Skeletal muscle satellite cell (primary cell): Measurements from ENCODE around the gene MTMR6.

Source experiments
- H3K27me3 ChIP-seq: 2 replicates; pipeline ENCODE4 v1.7.0; 2013; ENCODE audit warnings: low read length; ENCODE audit not compliant: control insufficient read depth, insufficient read depth
- H3K36me3 ChIP-seq: 2 replicates; pipeline ENCODE4 v1.7.0; 2013; ENCODE audit warnings: mild to moderate bottlenecking, control low read depth, low read length; ENCODE audit not compliant: insufficient read depth
- H3K4me1 ChIP-seq: 2 replicates; pipeline ENCODE4 v1.7.0; 2013; ENCODE audit warnings: low read length; ENCODE audit not compliant: control insufficient read depth, insufficient read depth
- H3K4me2 ChIP-seq: 2 replicates; pipeline ENCODE4 v1.7.0; 2013; ENCODE audit warnings: mild to moderate bottlenecking, low read length
- H3K4me3 ChIP-seq: 2 replicates; pipeline ENCODE4 v1.7.0; 2013; ENCODE audit warnings: low read length
- H3K9ac ChIP-seq: 2 replicates; pipeline ENCODE4 v1.7.0; 2013; ENCODE audit warnings: mild to moderate bottlenecking, low read depth, low read length, moderate library complexity
- H3K9me3 ChIP-seq: replicated peaks from 2 replicates; pipeline ENCODE4 v1.7.0; 2013; ENCODE audit warnings: mild to moderate bottlenecking, control low read depth, low read length

MTMR6 gene

DNA sequence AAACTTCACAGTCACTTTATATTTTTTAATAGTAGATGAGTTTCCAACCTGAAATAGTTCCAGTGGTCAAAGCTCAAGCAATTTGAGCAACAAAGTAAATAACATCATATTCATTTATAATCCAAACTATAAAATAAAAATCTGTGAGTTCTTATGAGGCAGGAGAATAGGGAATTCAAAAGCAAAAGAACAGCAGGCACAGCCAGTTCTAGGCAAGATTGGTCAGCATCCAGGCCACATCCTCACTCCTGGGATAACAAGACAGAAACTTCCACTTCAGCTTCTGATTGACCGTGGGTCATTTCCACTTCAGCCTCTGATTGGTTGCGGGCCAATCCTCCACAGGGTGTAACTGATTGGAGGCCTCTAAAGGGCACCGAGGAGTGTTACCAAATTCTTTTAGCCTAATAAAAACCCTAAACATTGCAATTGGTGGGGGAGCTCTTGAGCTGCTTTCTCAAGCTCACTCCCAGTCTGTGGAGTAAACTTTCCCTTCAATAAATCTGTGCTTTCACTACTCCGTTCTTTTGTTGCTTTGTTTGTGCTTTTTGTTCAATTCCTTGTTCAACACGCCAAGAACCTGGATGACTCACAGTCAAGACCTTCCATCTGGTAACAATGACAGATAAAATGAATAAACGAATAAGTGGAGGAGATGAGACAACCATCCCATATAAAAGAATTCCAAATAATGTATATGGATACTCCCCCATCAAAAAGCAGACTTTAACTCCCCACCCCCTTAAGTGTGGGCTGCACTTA lies 72.6 kb downstream of the MTMR6 start:
- H3K9ac ChIP-seq: no peak overlapping the region
- peaks cover 22% of the 10 kb centered on the region for H3K27me3 ChIP-seq
- no peak overlapping the region for H3K4me2 ChIP-seq
- H3K4me3 ChIP-seq: no peak overlapping the region
- peaks cover 4% of the 10 kb centered on the region for H3K4me1 ChIP-seq
- no peaks in the 10 kb centered on the region for H3K36me3 ChIP-seq
- H3K9me3 ChIP-seq: no peaks in the 10 kb centered on the region

DNA sequence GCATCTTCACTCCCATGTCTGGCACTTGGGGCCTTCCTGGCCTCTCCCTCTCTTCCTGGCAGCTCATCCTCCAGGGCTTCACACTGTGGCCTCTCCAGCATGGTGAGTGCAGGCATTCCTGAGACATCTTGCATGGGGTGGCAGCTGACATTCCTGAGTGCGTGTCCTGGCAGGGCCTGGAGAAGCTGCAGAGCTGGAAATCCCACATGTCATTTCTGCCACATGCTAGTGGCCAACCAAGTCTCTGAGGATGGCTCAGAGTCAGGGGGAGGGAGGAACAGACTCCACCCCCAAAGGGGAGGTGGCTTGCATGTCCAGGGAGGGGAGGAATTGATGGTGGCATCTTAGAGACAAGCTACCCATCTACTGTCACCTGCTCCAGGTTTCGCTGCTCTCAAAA lies 73.6 kb downstream of the MTMR6 start:
- H3K4me1 ChIP-seq: peaks cover 4% of the 10 kb centered on the region
- no peaks in the 10 kb centered on the region for H3K36me3 ChIP-seq
- H3K9me3 ChIP-seq: no peaks in the 10 kb centered on the region
- H3K27me3 ChIP-seq: peaks cover 23% of the 10 kb centered on the region
- no peak overlapping the region for H3K4me3 ChIP-seq
- no peak overlapping the region for H3K9ac ChIP-seq
- H3K4me2 ChIP-seq: no peak overlapping the region

DNA sequence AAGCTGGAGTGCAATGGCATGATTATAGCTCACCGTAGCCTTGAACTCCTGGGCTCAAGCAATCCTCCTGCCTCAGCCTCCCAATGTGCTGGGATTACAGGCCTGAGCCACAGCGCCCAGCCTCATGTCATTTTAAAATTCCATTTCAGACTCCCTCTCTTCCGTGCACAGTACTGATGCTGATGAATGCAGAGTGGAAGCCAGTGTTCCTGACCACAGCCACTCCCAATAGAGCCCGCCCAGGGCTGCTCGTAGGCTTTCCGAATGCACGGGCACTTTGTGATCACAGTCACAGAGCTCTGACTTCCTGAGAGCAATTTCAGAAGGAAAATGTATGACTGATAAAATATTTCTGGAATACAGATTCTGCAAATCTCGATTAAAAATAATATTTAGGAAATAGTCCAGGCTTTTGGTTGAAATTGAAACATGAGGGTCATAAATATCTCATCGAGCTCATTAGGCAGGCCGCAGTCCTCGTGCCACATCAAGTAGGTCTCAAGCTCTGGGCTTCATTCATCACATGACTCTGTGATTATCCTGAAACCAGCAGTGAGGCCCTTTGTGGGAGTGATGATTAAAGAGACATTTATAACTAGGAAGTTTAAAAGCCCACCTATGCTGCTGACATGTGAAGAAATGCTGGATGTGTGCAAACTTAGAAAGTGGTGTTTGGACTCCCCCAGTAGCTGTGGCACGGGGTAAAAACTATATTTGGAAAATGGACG lies 76.3 kb downstream of the MTMR6 start:
- Histone ChIP-seq H3K27me3 (peaks cover 12% of the 10 kb centered on the region), H3K9me3 (no peaks in the 10 kb centered on the region), H3K4me2 (no peak overlapping the region), H3K4me1 (peaks cover 4% of the 10 kb centered on the region), H3K4me3 (no peak overlapping the region), H3K9ac (no peak overlapping the region), H3K36me3 (no peaks in the 10 kb centered on the region)

DNA sequence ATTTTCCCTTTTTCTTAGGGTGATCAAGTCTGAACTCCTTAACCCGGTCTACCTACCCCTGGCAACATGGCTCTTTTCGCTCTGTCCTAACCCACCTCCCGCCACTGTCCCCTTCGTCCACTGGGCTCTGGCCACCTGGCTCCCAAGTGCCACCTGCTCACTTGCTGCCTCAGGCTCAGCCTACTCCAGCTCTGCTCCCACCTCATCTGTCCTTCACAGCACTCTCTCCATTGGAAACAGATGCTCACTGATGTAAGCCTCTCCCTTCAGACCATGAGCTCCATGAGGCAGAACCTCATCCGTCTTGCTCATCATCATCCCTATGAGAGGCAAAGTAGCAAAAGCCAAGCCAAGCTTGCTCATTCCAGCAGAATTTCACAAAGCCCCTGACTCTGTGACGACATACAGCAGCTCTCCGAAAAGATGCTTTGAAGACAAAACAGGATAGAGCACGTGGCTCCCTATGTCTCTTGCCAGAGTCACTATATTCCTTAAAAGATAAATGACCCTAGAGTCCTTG lies 79.9 kb downstream of the MTMR6 start:
- no peaks in the 10 kb centered on the region for H3K4me1 ChIP-seq
- peaks cover 27% of the 10 kb centered on the region for H3K27me3 ChIP-seq
- no peaks in the 10 kb centered on the region for H3K36me3 ChIP-seq
- H3K9me3 ChIP-seq: no peaks in the 10 kb centered on the region
- H3K4me2 ChIP-seq: no peak overlapping the region
- H3K4me3 ChIP-seq: no peak overlapping the region
- H3K9ac ChIP-seq: no peak overlapping the region

DNA sequence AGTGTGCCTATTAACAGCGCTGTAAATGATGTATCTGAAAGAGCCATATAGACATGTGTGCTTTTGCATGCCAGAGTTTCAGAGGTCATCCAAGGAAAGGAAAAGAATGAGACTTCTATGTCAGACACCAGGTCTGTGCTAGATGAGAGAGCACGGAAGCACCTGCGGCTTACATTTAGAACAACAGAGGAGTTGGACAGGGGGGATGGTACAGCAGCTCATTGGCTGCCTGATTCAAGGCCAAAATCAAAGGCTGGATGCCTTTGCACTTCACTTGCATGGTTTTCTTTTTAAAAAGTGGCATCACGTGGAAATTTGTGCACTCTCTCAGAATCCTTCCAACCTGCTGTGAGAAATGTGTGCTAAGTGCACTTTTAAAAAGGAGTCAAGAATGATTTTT lies 82.4 kb downstream of the MTMR6 start:
- H3K27me3 ChIP-seq: peaks cover 20% of the 10 kb centered on the region
- no peak overlapping the region for H3K4me2 ChIP-seq
- H3K36me3 ChIP-seq: no peaks in the 10 kb centered on the region
- H3K9ac ChIP-seq: no peak overlapping the region
- H3K4me1 ChIP-seq: no peaks in the 10 kb centered on the region
- H3K4me3 ChIP-seq: no peak overlapping the region
- no peaks in the 10 kb centered on the region for H3K9me3 ChIP-seq

GRCh38 chr13:25203127-25203740 lies 84.1 kb downstream of the MTMR6 start:
- Histone ChIP-seq H3K27me3 (peaks cover 20% of the 10 kb centered on the region), H3K9me3 (no peaks in the 10 kb centered on the region), H3K4me3 (no peak overlapping the region), H3K4me1 (no peaks in the 10 kb centered on the region), H3K4me2 (no peak overlapping the region), H3K36me3 (no peaks in the 10 kb centered on the region), H3K9ac (no peak overlapping the region)

- H3K36me3 ChIP-seq: no peaks in the 10 kb centered on the region
- H3K4me3 ChIP-seq: no peak overlapping the region
- no peaks in the 10 kb centered on the region for H3K9me3 ChIP-seq
- H3K27me3 ChIP-seq: peaks cover 21% of the 10 kb centered on the region
- no peak overlapping the region for H3K4me2 ChIP-seq
- H3K9ac ChIP-seq: no peak overlapping the region
- H3K4me1 ChIP-seq: no peaks in the 10 kb centered on the region
Observed at GRCh38 chr13:25200783-25201182, 86.5 kb downstream of the MTMR6 start.

- Histone ChIP-seq H3K9ac (no peak overlapping the region), H3K27me3 (peaks cover 16% of the 10 kb centered on the region), H3K4me3 (no peak overlapping the region), H3K9me3 (no peaks in the 10 kb centered on the region), H3K36me3 (no peaks in the 10 kb centered on the region), H3K4me2 (no peak overlapping the region), H3K4me1 (no peaks in the 10 kb centered on the region)
Observed at GRCh38 chr13:25198647-25199046, 88.6 kb downstream of the MTMR6 start.

GRCh38 chr13:25196971-25197370 lies 90.3 kb downstream of the MTMR6 start:
- Histone ChIP-seq H3K9ac (no peak overlapping the region), H3K4me1 (no peaks in the 10 kb centered on the region), H3K9me3 (no peaks in the 10 kb centered on the region), H3K4me2 (no peak overlapping the region), H3K4me3 (no peak overlapping the region), H3K36me3 (no peaks in the 10 kb centered on the region), H3K27me3 (peaks cover 18% of the 10 kb centered on the region)
